Tibial nerve (tissue), 4 donors: ENCODE results near the gene ABHD13.

Experiments
- EP300 ChIP-seq, 2 donors: sonication (generic); formaldehyde crosslinking; IDR thresholded peaks; one replicate each; pipeline ENCODE4 v1.6.1; 2017; ENCODE audit warnings: antibody characterized with exemption in 2 of 2, mild to moderate bottlenecking in 1 of 2
- POLR2A ChIP-seq, 2 donors: fragments of 450-650 bp; IDR thresholded peaks; one replicate each; pipeline ENCODE4 v1.6.1; 2017; ENCODE audit warnings: antibody characterized with exemption in 2 of 2, mild to moderate bottlenecking in 2 of 2, moderate library complexity in 2 of 2
- TF ChIP-seq, protein P1 (sequence below), 5 experiments: fragments of 200-600 bp in 3 of 5; fragments of 450-650 bp in 2 of 5; sonication (generic) in 3 of 5; IDR thresholded peaks; one replicate each; pipeline ENCODE4 v1.5.1; 2016 to 2019; ENCODE audit warnings: antibody characterized with exemption in 5 of 5, mild to moderate bottlenecking in 3 of 5, moderate library complexity in 2 of 5

DNA sequence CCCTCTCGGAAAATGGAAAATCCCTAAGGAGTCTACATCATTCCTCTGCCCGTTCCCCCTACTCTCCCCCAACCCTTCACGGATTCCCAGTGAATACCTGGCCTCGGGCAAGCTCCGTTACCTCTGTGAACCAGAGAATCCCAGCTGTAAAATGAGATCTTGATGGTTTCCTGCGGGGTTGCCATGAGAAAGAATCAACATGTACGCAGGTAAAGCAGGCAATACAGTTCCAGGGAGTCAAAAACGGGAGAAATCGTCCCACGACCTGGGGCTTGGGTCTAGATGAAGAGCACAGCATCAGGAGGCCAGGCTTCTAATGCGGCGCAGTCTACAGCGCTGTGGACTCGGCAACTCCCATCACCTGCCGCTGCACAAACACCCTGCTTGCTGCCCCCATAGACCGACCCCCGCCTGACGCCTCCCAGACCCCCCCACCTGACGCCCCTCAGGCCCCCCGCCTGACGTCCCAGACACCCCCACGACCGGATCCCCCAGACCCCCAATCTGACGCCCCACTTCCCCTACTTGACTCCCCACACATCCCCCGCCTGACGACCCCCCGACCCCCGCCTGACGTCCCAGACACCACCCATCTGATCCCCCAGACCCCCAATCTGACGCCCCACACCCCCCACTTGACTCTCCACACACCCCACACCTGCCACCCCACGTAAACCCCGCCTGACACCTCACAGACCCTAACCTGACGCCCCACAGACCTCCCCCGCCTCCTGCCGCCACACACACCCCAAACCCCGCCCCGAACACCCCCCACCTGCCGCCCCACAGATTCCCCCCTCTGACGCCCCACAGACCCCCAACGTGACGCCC lies 3.5 kb upstream of the ABHD13 start:
- TF ChIP-seq, protein P1, sequence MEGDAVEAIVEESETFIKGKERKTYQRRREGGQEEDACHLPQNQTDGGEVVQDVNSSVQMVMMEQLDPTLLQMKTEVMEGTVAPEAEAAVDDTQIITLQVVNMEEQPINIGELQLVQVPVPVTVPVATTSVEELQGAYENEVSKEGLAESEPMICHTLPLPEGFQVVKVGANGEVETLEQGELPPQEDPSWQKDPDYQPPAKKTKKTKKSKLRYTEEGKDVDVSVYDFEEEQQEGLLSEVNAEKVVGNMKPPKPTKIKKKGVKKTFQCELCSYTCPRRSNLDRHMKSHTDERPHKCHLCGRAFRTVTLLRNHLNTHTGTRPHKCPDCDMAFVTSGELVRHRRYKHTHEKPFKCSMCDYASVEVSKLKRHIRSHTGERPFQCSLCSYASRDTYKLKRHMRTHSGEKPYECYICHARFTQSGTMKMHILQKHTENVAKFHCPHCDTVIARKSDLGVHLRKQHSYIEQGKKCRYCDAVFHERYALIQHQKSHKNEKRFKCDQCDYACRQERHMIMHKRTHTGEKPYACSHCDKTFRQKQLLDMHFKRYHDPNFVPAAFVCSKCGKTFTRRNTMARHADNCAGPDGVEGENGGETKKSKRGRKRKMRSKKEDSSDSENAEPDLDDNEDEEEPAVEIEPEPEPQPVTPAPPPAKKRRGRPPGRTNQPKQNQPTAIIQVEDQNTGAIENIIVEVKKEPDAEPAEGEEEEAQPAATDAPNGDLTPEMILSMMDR (IDR thresholded peaks at IDR 0.05), result no peak
- TF ChIP-seq POLR2A (IDR thresholded peaks at IDR 0.05) (no peak), EP300 (IDR thresholded peaks at IDR 0.05) (no peak)
